PFSK-1 (cell line): ENCODE measurements around the gene PTPRN2.

Experiments
- POLR2AphosphoS5 ChIP-seq: IDR thresholded peaks from 2 replicates; pipeline ENCODE4 v1.6.1; 2012; ENCODE audit warnings: low read depth, mild to moderate bottlenecking, control low read depth, low read length, moderate library complexity
- REST ChIP-seq, 2 experiments: IDR thresholded peaks; 2 replicates each; pipeline versions ENCODE4 v1.6.1 to v1.8.0; 2011 to 2012; ENCODE audit warnings: low read depth in 2 of 2, low read length in 2 of 2, control low read depth in 1 of 2, inconsistent platforms in 1 of 2, mild to moderate bottlenecking in 1 of 2, moderate library complexity in 1 of 2; ENCODE audit not compliant: insufficient read depth in 1 of 2
- TAF1 ChIP-seq: IDR thresholded peaks from 2 replicates; pipeline ENCODE4 v1.6.1; 2012; ENCODE audit warnings: low read length, control low read depth, borderline replicate concordance; ENCODE audit not compliant: insufficient read depth

DNA sequence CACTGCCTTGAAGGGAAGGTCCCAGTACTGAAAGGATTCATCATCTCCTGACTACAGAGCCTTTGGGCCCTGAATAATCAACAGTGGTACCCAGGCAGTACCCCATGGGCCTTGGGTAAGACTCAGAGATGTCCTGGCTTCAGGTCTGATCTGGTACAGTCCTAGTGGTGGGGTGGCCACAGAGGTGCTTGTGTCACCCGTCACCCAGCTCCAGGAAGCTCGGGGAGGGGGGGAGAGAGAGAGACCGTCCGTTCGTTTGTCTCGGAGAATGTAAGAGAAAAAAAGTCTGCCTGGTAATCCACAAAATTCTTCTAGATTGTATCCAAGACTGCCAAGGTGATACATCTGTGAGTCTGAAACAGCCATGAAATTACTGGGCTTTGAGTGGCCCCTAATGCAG is 381.3 kb downstream of the PTPRN2 start:
- TF ChIP-seq REST (IDR thresholded peaks at IDR 0.05; ENCODE audit: insufficient read depth in 1 of 2, low read depth in 2 of 2, low read length in 2 of 2) (no peak), POLR2AphosphoS5 (no peak), TAF1 (no peak)
